Mammary epithelial cell (primary cell): ENCODE measurements around the gene GALNT15.

Source experiments
- EZH2 ChIP-seq: IDR thresholded peaks from 2 replicates; pipeline ENCODE4 v1.6.1; 2012; ENCODE audit warnings: low read length, inconsistent platforms, borderline replicate concordance
- TF ChIP-seq, protein P1 (sequence below), 2 donors: IDR thresholded peaks in 1 of 2; conservative IDR thresholded peaks in 1 of 2; 2 replicates each; pipeline ENCODE4 v1.5.1; 2011 to 2012; ENCODE audit warnings: inconsistent platforms in 2 of 2, low read length in 2 of 2, mild to moderate bottlenecking in 2 of 2, control low read depth in 1 of 2, low read depth in 1 of 2; ENCODE audit not compliant: insufficient read depth in 1 of 2; ENCODE audit errors: extremely low read depth in 1 of 2

DNA sequence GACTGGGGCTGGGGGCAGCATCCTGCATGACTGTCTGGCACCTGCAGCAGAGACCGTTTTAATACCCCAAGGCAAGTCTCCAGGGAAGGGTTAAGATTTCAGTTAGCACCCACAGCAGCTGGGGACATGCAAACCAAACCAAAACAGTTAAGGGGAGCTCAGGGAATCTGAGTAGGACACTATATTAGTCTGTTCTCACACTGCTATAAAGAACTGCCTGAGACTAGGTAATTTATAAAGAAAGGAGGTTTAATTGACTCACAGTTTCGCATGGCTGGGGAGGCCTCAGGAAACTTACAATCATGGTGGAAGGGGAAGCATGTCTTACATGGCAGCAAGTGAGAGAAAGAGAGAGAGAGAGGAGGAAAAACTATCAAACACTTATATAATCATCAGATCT is 25.3 kb downstream of the GALNT15 start:
- TF ChIP-seq, protein P1, sequence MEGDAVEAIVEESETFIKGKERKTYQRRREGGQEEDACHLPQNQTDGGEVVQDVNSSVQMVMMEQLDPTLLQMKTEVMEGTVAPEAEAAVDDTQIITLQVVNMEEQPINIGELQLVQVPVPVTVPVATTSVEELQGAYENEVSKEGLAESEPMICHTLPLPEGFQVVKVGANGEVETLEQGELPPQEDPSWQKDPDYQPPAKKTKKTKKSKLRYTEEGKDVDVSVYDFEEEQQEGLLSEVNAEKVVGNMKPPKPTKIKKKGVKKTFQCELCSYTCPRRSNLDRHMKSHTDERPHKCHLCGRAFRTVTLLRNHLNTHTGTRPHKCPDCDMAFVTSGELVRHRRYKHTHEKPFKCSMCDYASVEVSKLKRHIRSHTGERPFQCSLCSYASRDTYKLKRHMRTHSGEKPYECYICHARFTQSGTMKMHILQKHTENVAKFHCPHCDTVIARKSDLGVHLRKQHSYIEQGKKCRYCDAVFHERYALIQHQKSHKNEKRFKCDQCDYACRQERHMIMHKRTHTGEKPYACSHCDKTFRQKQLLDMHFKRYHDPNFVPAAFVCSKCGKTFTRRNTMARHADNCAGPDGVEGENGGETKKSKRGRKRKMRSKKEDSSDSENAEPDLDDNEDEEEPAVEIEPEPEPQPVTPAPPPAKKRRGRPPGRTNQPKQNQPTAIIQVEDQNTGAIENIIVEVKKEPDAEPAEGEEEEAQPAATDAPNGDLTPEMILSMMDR (conservative IDR thresholded peaks at IDR 0.05 in 1 of 2, IDR thresholded peaks at IDR 0.05 in 1 of 2; ENCODE audit: extremely low read depth in 1 of 2, insufficient read depth in 1 of 2, low read depth in 1 of 2, low read length in 2 of 2), result no peak
- no peak for TF ChIP-seq EZH2
